GM19452 (cell line): ENCODE data around the gene ACOX3.

Experiments
- ATAC-seq: cut with Tn5 transposase; IDR thresholded peaks from one replicate; pipeline ENCODE4 v1.9.1; 2021; ENCODE audit not compliant: unreplicated experiment

The ACOX3 gene

GRCh38 chr4:8377103-8378075, 63.1 kb downstream of the ACOX3 start:
- ATAC-seq, result no peak

DNA sequence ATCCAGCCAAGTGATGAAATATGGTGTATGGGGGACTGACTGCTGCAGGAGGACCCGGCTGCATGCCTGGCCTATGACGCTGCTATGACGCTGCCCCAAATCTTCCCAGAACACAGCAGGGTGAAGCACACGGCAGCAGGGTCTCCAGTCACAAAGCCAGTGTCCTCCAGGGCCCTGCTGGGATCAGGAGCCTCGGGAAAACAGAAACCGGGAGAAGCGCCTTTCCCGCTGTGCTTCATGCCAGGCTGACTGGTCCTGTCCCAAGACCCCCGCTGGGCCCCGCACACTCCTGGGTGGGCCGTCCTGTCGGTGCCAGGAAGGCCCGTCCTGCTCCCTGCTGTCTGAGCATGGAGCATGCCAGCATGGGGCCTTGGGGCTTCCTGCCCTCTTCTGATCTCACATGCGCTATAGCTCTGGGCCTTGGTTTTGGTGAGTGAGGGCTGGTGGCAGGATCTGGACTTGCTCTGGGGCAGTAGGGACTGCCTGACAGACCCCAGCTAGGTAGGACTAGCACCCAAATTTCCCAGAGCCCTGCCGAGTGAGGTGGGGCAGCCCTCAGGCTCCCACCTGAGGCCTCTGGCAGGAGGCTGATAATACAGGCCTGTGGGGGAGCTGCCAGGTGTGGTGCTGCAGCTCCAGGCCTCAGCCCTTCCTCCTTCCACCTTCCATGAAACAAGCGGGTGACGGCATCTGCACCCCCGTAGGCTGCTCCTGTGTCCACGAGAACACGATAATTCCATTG, 64.0 kb downstream of the ACOX3 start:
- ATAC-seq, result no peak

- no peak for ATAC-seq
Measured at GRCh38 chr4:8374851-8375649, 65.5 kb downstream of the ACOX3 start.

- no peak for ATAC-seq
Measured at GRCh38 chr4:8373973-8374545, 66.5 kb downstream of the ACOX3 start.

GRCh38 chr4:8373270-8373972, 67.1 kb downstream of the ACOX3 start:
- ATAC-seq, result no peak

GRCh38 chr4:8372506-8372905, 68.0 kb downstream of the ACOX3 start:
- no peak for ATAC-seq

GRCh38 chr4:8371596-8371995, 68.9 kb downstream of the ACOX3 start:
- no peak for ATAC-seq

GRCh38 chr4:8370835-8371595, 69.5 kb downstream of the ACOX3 start:
- no peak for ATAC-seq

GRCh38 chr4:8370106-8370787, 70.3 kb downstream of the ACOX3 start:
- no peak for ATAC-seq

GRCh38 chr4:8369426-8370105, 71.0 kb downstream of the ACOX3 start:
- ATAC-seq, result no peak

GRCh38 chr4:8368998-8369397, 71.5 kb downstream of the ACOX3 start:
- no peak for ATAC-seq

DNA sequence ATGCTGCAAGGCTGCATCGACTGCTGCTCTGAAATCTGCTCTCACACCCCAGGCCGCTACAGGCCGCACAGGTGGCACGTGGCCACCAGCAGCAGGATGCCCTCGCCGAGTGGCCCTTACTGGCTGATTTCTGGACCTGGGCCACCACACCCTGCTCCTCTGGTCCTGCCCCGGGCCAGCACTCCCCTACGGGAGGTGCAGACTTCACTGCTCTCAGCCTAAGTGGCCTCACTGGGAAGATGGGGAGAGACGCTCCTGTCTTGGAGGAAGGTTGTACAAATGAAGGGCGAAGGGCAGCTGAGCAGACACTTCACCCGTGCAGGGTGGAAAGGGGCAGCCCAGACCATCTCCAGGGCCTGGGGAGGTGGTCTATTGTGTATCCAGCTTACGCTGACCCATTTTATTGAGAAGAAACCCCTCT, 72.5 kb downstream of the ACOX3 start:
- no peak for ATAC-seq

DNA sequence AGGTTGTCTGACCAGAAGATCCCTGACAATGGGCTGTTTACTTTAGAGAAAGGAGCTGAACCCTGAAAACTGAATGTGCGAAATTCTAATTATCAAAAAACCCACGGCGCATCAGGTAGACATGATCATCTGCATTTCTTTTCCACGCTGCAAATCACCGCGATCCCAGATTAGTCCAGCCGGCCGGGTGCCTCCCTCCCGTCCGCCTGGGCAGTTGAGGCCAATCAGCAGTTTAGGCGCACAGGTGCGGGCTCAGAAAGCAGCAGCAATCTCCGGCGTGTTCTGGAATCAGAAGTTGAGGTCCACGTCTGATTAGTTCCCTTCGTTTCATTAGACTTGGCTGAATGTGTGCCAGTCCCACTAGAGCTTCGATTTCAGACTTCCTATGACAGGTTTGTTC, 73.9 kb downstream of the ACOX3 start:
- ATAC-seq, result no peak

DNA sequence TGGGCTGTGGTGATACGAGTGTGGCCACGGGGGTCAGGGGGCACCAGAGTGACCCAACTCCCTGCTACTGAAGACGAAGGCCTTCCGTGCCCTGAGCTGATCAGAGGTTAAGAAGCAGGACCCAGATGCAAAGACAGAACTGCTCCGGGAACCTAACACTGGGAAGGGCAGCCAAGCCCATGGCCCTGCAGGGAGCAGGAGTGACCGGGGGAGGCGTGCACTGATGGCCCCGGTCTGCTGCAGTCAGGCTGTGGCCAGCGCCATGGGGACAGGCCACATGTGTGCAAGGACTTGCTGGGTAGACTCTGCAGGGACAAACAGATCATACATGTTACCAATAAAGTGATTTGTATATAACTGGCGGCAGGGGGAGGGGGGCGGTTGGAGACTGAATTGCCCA, 74.6 kb downstream of the ACOX3 start:
- no peak for ATAC-seq

DNA sequence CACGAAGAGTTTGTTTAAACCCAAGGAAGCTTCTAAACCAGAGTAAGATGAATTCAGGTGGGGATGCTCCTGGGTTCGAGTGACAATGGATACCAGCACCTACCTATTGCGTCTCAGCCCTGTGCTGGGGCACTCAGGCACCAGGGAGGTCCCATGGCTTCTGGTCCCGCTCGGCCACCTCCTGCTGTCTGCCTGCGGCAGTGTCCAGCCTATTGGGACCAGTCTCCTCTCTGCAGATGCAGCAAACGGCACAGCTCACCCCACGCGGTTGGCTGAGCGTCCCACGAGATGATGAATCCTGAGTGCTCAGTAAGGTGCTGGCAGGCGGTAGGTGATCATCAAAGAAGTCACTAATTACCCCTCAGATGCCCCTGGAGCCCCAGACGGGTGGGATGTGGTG, 75.2 kb downstream of the ACOX3 start:
- ATAC-seq, result no peak

DNA sequence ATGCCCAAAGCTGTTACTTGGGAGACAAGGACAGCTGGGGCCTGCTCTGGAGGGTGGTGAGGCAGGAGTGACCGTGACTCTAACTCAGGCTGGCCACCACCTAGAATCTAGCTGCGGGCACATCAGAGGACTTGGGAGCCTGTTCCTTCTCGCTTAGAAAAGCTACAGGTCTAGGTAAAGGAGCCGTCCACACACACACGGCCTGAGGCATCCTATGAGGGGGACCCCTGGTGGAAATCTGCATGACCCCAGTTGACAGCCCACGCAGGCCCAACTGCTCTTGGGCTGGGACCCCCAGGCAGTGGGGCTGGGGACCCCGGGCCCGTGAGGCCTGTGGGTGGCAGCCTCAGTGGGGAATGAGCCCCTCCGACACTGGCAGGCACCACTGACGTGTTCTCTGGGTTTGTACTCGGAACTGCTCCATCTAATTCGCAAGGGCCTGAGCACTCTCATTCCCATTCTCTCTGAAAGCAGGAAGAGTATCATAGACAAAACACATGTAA, 75.6 kb downstream of the ACOX3 start:
- ATAC-seq, result no peak

DNA sequence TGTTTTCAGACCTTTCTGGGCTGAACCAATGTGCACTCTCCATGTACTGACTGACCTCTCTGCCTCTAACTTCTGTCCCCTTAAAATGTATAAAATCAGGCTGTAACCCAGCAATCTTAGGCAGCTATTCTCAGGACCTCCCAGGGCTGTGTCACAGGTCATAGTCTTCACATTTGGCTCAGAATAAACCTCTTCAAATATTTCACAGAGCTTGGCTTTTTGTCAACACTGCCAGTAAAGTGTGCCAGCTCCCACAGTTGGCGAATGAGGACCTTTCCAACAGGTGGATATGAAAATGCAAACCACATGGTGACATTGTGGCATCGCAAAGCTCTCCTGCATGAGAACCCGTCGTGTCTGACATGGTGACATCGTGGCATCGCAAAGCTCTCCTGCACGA, 76.4 kb downstream of the ACOX3 start:
- ATAC-seq, result no peak

DNA sequence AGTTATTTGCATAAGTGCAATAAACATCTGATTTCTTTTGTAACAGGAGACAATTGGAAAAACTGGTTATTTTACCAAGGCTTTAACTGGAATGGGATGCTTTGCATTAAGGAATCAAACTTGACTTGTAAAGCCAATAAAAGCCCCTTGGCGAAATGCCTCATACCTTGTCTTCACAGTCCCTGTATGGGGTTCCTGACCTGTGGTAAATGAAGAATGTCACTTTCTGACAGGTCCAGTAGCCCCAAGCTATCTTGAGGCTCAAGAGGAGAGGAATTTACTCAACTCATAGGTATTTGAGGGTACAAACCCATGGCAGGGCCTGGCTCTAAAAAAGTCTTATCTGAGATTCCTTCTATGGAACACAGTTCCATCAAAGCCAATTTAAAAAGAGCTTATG, 78.0 kb downstream of the ACOX3 start:
- ATAC-seq, result no peak
